ENCODE measurements around the gene MCM5. TPM values are rescaled to one million over a fixed set of nuclear protein-coding genes. Genes with fewer than 3 reads are reported as not detected.
"Not testable (repeated sequence)": the region's sequence is repeated elsewhere in the genome, so short reads cannot be mapped to it uniquely, and the experiment has no call there.

MCM5 gene
- total RNA-seq, 3 donors from 2014 or later (not counting 1 experiment from before 2014, with no cell fraction given), result 59.3 to 73.8 (median 61.5) TPM

DNA sequence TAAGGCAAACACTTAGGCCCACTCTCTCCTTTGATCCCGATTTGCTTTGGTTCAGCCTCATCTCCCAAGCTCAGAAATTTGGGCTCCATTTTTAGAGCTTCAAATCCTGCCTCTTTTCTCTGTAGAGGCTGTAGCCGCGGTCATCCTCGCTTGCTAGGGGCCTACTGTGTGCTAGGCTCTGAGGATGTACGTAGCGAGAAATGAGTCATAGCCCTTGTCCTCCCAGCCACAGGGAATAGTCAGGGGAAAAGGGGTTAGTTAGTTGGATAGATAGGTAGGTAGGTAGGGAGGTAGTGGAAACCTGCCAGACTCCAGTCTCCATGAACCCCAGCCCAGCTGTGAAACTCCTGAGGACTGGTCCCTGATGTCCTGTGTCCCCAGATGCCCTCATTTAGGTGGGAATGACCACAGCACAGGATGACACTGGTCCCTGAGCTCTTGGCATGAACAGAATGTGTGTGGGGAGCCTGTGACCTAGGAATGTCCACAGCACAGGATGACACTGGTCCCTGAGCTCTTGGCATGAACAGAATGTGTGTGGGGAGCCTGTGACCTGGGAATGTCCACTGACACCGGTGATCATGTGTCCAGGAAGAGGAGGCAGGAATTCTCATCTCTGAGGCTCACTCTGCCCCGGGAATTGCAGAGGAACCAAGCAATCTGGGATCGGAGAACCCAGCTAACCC lies 40.4 kb upstream of the MCM5 start:
- Histone ChIP-seq H3K27ac (ENCODE audit: low read length) (no peak overlapping the region), H3K36me3 (ENCODE audit: control insufficient read depth, insufficient read depth, low read length) (no peaks in the 10 kb centered on the region), H3K4me1 (ENCODE audit: control insufficient read depth, insufficient read depth, low read length) (peaks cover 2% of the 10 kb centered on the region), H3K27me3 (ENCODE audit: control insufficient read depth, insufficient read depth, low read length) (no peaks in the 10 kb centered on the region), H3K4me3 (ENCODE audit: low read length) (no peak overlapping the region), H3K9me3 (ENCODE audit: control insufficient read depth, insufficient read depth, low read length) (no peaks in the 10 kb centered on the region)
- no peak overlapping the region for H3K27ac Mint-ChIP-seq
- intact Hi-C loops (cut with micrococcal nuclease), result loop anchor here (10.0 kb wide), 1 partner anchor 565 kb away; no protein-coding TSS in a partner anchor
- H3K36me3 Mint-ChIP-seq, result no peaks in the 10 kb centered on the region
- DNase-seq, result no peak
- peaks cover 0 to 10% of the 10 kb centered on the region in 2 donors for H3K27me3 Mint-ChIP-seq (ENCODE audit: low read depth in 2 of 2)
- 87% methylated on average over 9 of the region's 9 CpGs for WGBS (ENCODE audit: insufficient coverage)
- ATAC-seq, result no peak
- no peak overlapping the region for H3K4me3 Mint-ChIP-seq
- no peaks in the 10 kb centered on the region for H3K4me1 Mint-ChIP-seq
- no peaks in the 10 kb centered on the region for H3K9me3 Mint-ChIP-seq
- TF ChIP-seq, protein P1, sequence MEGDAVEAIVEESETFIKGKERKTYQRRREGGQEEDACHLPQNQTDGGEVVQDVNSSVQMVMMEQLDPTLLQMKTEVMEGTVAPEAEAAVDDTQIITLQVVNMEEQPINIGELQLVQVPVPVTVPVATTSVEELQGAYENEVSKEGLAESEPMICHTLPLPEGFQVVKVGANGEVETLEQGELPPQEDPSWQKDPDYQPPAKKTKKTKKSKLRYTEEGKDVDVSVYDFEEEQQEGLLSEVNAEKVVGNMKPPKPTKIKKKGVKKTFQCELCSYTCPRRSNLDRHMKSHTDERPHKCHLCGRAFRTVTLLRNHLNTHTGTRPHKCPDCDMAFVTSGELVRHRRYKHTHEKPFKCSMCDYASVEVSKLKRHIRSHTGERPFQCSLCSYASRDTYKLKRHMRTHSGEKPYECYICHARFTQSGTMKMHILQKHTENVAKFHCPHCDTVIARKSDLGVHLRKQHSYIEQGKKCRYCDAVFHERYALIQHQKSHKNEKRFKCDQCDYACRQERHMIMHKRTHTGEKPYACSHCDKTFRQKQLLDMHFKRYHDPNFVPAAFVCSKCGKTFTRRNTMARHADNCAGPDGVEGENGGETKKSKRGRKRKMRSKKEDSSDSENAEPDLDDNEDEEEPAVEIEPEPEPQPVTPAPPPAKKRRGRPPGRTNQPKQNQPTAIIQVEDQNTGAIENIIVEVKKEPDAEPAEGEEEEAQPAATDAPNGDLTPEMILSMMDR (IDR thresholded peaks at IDR 0.05), result no peak

DNA sequence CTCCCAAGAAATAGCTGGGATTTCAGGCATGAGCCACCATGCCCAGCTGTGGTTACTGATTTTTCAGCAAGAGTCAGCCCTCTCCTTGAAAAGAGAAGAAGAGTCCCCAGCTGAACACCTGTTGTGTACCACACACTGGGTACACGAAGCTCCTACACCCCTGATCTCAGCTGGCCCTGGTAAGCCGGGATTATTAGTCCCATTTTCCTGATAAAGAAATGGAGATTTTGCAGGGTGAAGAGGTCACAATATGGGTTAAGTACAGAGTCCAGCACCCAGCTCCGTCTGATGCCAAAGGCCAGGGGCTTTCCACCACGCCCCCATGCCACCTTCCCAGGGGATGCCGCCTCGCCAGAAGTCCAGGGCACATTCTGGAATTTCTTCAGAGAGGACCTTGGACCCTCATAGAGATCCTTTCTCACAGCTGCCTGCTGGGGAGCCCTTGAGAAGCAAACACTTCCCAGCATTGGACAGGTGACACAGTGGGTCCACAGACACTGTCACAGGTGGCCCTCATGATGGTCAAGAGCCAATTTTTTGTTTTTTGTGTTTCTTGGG lies 38.9 kb upstream of the MCM5 start:
- ATAC-seq (no peak), DNase-seq (no peak)
- TF ChIP-seq, protein P1 (IDR thresholded peaks at IDR 0.05), result no peak
- Mint-ChIP-seq H3K9me3 (no peaks in the 10 kb centered on the region), H3K36me3 (no peaks in the 10 kb centered on the region), H3K4me1 (no peaks in the 10 kb centered on the region), H3K27me3 (ENCODE audit: low read depth in 2 of 2) (peaks cover 0 to 10% of the 10 kb centered on the region in 2 donors), H3K4me3 (no peak overlapping the region), H3K27ac (no peak overlapping the region)
- intact Hi-C loops (cut with micrococcal nuclease), result no loop called here
- no peaks in the 10 kb centered on the region for H3K27me3 ChIP-seq (ENCODE audit: control insufficient read depth, insufficient read depth, low read length)
- no peaks in the 10 kb centered on the region for H3K4me1 ChIP-seq (ENCODE audit: control insufficient read depth, insufficient read depth, low read length)
- WGBS (ENCODE audit: insufficient coverage), result 84% methylated on average over 6 of the region's 6 CpGs
- H3K27ac ChIP-seq (ENCODE audit: low read length), result no peak overlapping the region
- no peaks in the 10 kb centered on the region for H3K9me3 ChIP-seq (ENCODE audit: control insufficient read depth, insufficient read depth, low read length)
- H3K36me3 ChIP-seq (ENCODE audit: control insufficient read depth, insufficient read depth, low read length), result no peaks in the 10 kb centered on the region
- no peak overlapping the region for H3K4me3 ChIP-seq (ENCODE audit: low read length)

DNA sequence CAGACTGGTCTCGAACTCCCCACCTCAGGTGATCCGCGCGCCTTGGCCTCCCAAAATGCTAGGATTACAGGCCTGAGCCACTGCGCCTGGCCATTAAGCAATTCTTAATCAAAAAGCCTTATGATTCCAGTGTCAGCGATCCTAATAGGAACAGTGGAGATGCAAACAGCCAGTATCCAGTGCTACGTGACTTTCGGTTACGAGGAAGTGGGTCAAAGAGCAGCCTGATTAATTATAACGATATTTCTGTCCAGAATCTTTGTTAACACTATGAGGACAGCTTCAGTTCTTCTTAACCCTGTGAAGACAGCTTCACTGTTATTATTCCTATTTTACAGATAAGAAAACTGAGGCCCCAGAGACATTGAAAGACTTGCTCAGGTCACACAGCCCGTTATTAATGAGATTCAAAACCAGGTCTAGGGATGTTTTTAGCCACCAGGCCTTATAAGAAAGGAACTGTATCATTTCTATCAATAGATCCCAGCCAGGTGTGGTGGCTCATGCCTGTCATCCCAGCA lies 36.3 kb upstream of the MCM5 start:
- TF ChIP-seq, protein P1 (IDR thresholded peaks at IDR 0.05), result no peak
- 91% methylated on average over 11 of the region's 11 CpGs for WGBS (ENCODE audit: insufficient coverage)
- H3K36me3 ChIP-seq (ENCODE audit: control insufficient read depth, insufficient read depth, low read length), result no peaks in the 10 kb centered on the region
- H3K4me1 ChIP-seq (ENCODE audit: control insufficient read depth, insufficient read depth, low read length), result peaks cover 12% of the 10 kb centered on the region
- Mint-ChIP-seq H3K36me3 (no peaks in the 10 kb centered on the region), H3K4me1 (no peaks in the 10 kb centered on the region), H3K27ac (no peak overlapping the region), H3K4me3 (no peak overlapping the region), H3K9me3 (no peaks in the 10 kb centered on the region), H3K27me3 (ENCODE audit: low read depth in 2 of 2) (peaks cover under 1 to 15% of the 10 kb centered on the region in 2 donors)
- H3K4me3 ChIP-seq (ENCODE audit: low read length), result no peak overlapping the region
- no peak for ATAC-seq
- no peak for DNase-seq
- H3K27me3 ChIP-seq (ENCODE audit: control insufficient read depth, insufficient read depth, low read length), result no peaks in the 10 kb centered on the region
- H3K9me3 ChIP-seq (ENCODE audit: control insufficient read depth, insufficient read depth, low read length), result no peaks in the 10 kb centered on the region
- no peak overlapping the region for H3K27ac ChIP-seq (ENCODE audit: low read length)
- intact Hi-C loops (cut with micrococcal nuclease), result no loop called here

DNA sequence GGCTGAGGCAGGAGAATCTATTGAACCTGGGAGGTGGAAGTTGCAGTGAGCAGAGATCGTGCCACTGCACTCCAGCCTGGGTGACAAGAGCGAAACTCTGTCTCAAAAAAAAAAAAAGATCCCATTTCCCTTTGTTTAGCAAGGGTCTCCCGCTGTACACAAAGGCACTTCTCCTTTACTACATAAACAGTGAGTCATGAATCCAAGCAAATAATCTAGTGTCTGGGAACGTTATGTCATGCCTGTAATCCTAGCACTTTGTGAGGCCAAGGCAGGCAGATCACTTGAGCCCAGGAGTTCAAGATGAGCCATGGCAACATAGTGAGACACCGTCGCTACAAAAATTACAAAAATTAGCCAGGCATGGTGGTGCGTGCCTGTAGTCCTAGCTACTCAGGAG lies 35.7 kb upstream of the MCM5 start:
- peaks cover 6 to 18% of the 10 kb centered on the region in 2 donors for H3K27me3 Mint-ChIP-seq (ENCODE audit: low read depth in 2 of 2)
- 92% methylated on average over 7 of the region's 7 CpGs for WGBS (ENCODE audit: insufficient coverage)
- DNase-seq; H3K4me1 Mint-ChIP-seq; H3K27ac ChIP-seq (ENCODE audit: low read length); H3K27ac Mint-ChIP-seq; H3K9me3 ChIP-seq (ENCODE audit: control insufficient read depth, insufficient read depth, low read length); intact Hi-C loops (cut with micrococcal nuclease); H3K36me3 ChIP-seq (ENCODE audit: control insufficient read depth, insufficient read depth, low read length); ATAC-seq; H3K27me3 ChIP-seq (ENCODE audit: control insufficient read depth, insufficient read depth, low read length); H3K36me3 Mint-ChIP-seq; H3K4me3 ChIP-seq (ENCODE audit: low read length); H3K4me3 Mint-ChIP-seq; H3K9me3 Mint-ChIP-seq: not testable (repeated sequence)
- H3K4me1 ChIP-seq (ENCODE audit: control insufficient read depth, insufficient read depth, low read length), result peaks cover 12% of the 10 kb centered on the region
